Measurements from ENCODE around the gene RWDD1.
A peak's percentile ranks its signal among the peaks of the same experiment; 100 is the strongest.

The RWDD1 gene, protein sequence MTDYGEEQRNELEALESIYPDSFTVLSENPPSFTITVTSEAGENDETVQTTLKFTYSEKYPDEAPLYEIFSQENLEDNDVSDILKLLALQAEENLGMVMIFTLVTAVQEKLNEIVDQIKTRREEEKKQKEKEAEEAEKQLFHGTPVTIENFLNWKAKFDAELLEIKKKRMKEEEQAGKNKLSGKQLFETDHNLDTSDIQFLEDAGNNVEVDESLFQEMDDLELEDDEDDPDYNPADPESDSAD

DNA sequence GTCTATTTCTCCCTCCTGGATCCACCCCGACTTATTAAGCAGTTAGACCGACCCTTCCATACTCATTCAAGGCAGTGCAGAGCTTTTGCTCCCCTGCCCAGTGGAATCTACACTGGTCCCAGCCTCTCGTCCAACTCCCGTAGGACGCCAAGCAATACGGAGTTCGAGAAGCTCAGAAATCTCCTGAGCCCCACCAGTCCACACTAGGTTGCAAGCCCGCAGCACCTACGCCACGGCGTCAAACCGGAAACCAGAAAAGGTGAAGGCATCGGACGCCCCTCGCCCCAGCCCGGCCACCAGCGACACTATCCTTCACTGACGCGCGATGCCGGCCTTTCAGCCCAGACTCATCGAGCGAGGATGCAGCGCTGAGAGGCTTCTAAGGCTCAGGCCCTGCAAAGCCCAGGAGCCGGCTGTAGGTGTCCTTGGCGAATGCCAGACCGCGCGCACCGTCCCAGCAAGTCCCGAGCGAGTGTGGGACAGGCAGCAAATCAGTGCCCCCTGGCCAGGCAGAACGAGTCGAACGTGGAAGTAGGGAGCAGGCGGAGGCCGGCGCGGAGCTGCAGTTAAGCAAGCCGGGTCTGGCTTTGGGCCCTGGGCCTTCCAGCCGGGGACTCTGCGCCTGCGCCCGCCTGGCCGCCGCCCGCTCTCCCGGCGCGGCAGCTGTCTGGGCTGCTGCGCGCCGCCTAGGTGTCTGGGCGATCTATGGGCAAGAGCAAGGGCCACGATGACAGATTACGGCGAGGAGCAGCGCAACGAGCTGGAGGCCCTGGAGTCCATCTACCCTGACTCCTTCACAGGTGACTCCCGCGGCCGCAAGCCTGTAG, at the start of gene RWDD1:
Gene RWDD1, plus strand, starts transcription at position 649 of the 827 bp plus-strand sequence. Its CDS starts 79 bp downstream, at position 728.
- peak; percentile 99 for DNase-seq (ENCODE audit: low spot score)

DNA sequence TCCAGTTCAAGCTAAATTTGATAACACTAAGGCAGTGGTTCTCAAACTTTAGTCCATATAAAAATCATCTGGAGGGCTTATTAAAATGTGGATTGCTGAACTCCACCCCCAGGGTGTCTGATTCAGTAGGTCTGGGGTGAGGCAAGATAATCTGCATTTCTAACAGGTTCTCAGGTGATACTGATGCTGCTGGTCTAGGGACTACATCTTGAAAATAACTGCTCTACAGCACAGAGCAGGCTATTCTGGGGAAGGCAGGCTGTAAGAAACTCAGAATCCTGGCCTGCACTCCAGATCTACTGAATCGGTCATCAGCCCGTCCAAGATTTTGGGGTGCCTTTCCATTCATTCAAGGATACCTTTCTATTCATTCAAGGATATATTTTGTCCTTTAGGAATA, 48.4 kb upstream of the RWDD1 start:
- DNase-seq (ENCODE audit: low spot score): no peak

DNA sequence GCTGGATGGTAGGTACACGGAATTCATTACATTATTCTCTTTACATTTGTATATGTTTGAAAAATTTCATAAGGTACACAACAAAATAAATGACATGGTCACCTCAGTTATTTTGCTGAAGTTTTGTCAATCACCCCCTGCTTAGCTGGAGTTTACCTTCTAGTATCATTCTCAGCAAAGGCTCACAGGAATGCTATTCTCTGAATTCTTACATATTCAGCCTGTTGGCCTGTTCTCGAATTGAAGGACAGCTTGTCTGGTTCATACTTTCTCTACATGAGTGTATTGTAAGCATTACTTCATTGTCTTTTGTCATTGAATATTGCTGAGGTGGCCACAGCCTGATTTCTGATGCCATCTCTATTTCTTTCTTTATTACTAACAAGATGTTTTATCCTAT, 47.1 kb upstream of the RWDD1 start:
- DNase-seq (ENCODE audit: low spot score): no peak

DNA sequence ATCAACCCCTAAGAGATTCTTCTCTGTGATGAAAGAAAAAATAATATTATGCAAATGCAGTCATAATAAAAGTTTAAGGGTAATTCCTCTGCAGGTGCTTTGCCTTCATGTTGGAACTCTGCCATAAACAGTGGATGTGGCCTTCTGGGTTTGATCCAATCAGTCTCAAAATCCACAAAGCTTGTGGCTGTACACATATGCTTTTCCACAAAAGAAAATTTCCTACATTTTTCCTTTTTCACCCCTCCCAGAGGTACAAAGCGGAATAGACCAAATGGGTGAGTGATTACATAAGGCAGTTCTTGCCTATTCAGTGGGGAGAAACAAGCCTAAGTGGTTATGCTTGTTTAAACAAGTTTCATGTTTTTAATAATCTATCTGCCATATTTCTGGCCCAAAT, 43.2 kb upstream of the RWDD1 start:
- no peak for DNase-seq (ENCODE audit: low spot score)

DNA sequence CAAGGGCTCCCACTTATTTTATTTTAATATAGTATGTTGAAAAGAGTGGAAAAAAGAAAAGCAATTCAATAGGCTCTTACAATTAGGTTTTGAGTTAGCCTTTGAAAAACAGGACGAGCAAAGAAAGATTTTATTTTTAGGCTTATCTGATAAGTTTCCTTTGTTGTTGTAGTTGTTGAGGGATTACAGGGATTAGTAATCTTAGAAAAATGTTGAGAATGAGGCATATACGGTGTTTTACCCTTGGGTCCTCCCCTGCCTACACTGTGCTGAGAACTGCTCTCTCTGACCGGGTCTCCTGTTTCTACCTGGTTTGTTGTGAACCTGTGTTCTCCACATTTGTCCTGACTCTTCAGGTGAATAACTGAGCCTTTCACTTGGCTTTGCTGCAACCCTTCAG, 42.5 kb upstream of the RWDD1 start:
- DNase-seq (ENCODE audit: low spot score): no peak

DNA sequence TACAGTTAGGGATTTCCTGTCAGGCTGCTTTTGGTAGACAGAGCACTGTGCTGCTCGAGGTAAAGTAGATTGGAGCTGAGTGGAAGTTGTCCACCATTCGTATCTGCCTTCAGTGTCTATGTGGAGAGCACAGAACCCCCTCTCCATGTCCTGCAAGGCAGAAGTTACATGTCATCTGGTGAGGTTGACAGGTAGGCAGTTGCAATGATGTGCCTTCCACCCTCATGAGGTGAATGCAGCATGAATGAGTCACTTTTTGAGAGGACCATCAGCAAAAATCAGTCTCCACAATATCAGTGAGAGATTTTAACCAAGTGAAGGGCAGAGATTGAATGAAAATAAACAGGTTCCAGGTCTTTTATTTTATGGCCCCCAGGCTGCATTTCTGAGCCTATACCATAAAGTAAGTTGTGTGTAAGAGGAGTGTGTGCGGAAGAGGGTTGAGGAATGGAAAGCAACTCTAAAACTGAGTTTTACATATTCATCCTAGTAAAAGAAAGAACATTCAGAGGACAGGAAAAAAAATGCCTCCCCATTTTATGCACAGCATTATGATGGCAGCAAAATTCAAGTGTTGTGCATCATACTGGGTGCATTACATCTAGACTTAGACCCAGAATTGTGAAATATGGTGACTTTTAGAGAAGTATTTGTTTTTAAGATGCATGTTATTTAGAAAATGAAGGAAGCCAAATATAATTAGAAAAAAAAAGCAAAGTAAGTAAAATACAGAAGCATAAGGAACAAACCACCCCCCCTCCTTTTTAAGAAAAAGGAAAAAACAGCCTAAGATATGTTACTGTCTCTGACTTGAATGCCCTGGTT, 41.6 kb upstream of the RWDD1 start:
- no peak for DNase-seq (ENCODE audit: low spot score)

DNA sequence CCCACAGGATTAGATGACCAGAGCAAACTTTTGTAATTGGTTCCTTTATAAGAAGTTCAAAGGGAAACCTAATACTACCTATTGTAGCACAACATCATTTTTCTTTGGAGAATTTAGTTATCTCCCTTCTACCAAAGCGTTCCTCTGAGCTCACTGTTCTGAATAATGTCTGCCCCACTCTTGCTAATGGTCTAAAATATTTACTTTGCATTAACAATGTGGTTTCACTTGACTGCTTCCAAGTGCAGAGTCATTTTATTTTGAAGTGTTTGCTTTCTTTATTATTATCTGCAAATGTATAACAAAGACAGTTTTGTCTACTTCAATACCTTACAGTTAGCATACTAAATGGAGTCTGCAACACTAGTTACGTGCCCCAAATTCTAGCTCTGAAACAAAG, 40.9 kb upstream of the RWDD1 start:
- DNase-seq (ENCODE audit: low spot score): no peak

DNA sequence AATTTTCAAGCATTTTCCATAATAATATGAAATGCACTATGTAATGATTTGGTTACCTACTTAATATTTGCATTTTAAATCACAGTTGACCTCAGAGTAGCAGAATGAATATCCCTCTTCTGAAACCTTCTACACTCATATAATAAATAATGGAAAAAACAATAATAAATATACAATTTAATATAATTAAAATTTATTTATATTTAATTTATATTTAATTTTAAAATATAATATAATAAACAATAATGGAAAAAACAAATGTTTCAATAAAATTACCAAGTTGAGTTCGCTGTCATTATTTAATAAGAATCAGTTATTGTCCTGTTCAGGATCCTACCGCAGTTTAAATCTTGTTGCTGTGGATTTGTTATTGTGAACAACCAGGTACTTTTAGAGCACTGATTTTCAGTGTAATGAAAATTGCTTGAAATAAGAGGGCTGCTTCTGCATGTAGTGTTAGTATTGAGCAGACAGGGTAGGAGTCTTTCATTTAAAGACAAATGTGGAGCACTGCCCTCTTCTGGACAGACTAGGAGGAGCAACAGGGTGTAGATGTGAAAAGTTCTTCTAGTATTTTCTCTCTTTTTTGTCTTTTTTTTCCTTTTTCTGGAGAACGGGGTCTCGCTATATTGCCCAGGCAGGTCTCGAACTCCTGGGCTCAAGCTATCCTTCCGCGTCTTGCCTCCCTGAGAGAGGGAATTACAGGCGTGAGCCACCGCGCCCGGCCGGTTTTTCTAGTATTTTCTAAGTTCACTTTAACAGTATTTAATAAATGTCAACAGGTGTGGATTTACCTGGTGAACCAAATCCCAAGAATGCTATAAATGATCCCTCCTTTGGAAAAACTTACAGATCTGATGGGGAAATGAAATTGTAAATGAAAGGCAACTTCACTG, 39.4 kb upstream of the RWDD1 start:
- peak; percentile 48 for DNase-seq (ENCODE audit: low spot score)

DNA sequence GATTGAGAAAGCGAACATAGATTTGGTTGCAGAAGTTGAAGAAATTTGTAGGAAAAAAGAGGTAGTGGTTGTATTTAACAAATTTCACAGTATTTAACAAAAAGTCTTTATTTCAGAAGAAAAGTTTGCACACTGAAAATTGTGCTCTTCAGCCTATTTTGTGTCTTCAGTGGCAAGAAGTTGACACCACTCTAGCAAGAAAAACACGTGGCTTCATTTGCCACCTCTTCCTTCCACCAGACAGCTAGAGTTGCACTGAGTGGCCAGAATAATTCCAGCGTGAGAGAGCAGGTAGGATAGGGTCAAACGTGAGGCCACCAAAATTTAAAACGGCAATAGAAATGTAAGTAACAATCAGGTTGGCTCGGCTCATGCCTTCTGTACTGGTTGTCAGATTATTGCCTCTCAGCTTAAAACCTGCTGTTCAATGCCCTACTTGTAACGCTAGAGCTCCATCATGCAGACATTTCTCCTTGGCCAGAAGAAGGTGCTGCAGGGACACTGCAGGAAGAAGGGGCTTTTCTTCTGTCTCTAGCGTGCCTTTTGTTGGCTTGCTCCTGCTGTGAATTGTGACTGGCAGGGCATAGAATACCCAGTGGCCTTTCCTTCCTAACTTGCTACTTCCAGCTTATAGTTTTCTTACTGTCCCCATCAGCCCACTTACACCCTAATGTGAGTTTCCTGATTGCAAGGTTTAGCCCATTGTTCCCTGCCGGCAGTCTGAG, 37.9 kb upstream of the RWDD1 start:
- DNase-seq (ENCODE audit: low spot score): no peak

DNA sequence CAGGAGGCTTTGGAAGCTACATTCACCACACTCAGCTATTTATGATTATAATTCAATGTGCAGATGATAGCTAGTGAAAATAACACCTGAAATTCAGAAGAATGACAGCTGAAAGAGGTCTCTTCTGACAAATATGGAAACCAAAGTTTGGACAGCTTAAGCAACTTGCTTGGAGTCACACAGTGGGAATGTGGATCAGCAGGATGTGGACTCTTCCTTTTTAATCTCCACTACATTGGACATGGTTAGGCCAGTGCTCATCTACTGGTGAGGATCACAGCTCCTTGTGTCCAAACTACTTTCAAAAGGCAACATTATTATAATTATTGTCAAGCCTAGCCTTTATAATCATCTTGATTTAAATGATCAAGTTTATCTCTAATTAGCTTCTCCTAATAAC, 36.2 kb upstream of the RWDD1 start:
- no peak for DNase-seq (ENCODE audit: low spot score)

DNA sequence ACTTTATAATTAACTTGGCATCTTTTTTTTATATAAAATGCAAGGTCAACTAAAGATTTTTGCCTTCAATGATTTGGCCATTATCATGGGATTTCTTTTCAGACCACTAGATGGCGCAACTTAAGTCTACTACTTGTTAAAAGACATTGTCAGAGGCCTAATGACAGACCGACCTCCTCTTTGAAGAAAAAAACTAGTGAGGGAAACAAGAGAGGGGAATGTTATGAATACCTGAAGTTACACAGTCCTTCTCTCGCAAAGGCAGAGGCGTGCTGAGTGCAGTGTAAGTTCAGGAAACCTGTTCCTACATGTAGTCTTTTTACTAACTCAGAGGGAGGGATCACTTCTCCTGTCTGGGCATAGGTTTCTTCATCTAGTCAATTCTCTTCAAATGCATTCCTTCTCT, 35.1 kb upstream of the RWDD1 start:
- peak; percentile 46 for DNase-seq (ENCODE audit: low spot score)

DNA sequence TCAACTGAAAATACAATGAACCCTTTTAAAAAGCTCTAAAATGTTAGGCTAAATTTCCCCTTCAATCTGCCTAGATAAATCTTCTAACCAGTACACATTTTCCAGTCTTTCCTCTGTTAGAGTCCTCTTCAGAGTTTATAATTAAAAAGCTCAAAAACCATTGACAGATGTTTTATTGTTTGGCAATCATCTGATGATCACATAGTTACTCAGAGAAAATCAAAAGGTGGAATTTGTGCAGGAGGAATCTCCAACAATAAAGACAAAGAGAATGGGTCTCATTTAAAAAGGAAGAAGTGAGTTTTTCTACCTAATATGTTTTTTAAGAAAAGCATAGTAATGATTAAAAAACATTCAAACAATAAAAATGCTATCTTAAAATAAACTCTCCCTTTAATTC, 28.9 kb upstream of the RWDD1 start:
- no peak for DNase-seq (ENCODE audit: low spot score)

DNA sequence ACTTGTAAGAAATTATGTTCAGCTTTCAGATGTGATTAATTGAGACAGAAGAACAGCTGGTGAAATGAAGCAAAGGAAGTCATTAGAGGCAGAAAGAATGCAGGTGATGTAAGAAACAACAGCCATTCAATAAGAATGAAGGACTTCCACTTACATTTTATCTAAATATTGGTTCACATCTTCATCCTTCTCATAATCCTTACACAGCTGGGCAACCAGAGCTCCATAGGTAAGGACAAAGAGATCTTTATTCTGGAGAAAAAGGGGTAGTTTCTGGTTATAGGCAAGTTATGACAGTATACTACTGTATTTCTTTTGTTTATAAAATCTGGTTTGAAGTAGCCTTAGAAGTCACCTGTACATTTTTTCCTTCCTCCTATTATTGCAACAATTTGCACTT, 28.2 kb upstream of the RWDD1 start:
- DNase-seq (ENCODE audit: low spot score): no peak

DNA sequence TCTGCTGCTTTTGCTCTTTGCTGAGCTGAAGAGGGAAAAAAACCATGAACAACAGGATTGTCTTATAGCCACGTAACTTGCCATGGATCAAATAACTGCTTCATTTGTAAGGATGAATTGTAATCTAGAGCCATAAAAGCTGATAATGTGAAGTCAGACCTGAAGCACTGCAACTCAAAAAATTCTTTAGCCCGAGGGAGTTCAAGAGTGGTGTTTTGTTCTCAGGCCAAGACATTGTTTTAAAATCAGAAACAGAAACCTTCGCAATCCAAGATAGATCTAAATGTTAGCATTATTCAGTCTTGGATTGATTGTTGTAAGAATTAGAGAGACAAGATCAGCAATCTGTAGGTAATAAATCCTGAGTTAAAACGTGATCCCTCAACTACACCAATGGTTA, 25.7 kb upstream of the RWDD1 start, which contains the start of gene TRAPPC3L:
Gene TRAPPC3L, minus strand, starts transcription at position 34 of the 400 bp plus-strand sequence. CDS start 170 bp downstream, outside the sequence.
- DNase-seq (ENCODE audit: low spot score): no peak

DNA sequence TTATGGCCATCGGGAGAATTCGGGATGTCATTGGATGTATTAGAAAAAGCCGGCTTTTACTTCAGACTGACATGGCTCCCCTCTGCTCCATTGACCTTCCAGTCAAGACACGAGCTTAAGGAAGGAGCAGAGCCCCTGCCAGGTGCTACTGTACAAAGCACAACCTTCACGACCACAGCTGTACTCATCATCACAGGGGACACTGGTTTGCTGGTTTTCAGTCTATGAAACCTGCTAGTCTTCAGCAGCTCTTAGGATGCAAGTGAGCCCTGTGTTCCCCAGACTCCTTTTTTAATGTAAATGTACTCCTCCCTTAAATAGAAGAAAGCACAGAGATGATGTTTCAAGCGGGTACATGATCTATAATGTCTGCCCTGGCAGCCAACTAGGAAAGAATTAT, 23.9 kb upstream of the RWDD1 start:
- no peak for DNase-seq (ENCODE audit: low spot score)

DNA sequence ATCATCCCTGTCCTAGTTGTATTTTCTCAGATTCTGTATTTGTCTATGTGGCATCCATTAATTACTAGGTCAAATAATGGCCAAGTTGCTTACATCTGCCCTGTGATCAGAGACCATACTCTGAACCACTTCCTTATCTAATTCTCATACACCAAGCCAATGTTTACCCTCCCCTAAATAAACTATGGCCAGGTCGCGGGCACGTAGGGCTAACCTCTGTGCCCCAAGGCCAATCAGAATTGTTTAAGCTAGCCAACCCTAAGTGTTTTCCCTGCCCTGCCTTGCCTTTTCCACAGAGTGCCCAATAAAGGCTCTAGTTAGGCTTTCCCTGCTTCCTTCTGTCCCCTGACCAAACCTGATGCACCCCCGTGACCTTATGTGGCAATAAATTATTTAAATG, 20.5 kb upstream of the RWDD1 start:
- DNase-seq (ENCODE audit: low spot score): no peak

DNA sequence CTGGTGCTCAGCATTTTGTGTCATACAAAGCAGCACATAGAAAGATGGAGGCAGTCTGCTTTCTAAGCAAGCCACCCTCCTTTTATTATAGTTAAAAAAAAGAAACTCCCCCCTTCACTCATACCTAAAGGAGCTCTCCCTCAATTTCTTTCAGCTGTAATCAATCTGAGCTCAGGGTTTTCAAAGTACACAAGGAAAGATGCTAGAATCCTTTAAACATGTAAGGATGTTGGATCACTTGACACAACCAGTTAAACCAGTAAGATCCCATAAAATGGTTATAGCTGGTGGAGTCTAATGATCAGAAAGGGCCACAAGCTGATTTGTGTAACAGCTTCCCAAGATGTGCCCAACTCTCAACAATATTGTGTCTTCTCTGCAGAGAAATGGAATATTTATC, 17.9 kb upstream of the RWDD1 start, which contains the start of gene CALHM4:
Gene CALHM4, plus strand, starts transcription at position 301 of the 400 bp plus-strand sequence. Its CDS starts 43 bp downstream, at position 344.
- DNase-seq (ENCODE audit: low spot score): no peak

DNA sequence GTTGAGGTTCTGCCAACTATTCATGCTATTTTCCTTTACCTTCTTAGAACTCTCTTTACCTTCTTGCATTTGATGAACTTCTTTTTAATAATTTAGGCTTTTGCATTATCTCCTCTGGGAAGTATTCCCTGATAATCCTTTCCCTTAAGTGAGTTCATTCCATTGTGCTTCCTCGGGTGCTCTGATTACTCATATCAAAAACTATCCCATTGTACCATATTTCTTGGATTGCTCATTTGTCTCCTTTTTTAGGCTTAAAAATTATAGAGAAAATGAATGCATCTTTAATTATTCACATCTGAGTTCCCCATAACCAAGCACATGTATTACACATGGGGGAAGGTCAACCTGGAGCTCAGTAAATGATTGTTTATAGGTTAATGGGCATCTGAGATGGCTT, 15.2 kb upstream of the RWDD1 start:
- DNase-seq (ENCODE audit: low spot score): no peak

DNA sequence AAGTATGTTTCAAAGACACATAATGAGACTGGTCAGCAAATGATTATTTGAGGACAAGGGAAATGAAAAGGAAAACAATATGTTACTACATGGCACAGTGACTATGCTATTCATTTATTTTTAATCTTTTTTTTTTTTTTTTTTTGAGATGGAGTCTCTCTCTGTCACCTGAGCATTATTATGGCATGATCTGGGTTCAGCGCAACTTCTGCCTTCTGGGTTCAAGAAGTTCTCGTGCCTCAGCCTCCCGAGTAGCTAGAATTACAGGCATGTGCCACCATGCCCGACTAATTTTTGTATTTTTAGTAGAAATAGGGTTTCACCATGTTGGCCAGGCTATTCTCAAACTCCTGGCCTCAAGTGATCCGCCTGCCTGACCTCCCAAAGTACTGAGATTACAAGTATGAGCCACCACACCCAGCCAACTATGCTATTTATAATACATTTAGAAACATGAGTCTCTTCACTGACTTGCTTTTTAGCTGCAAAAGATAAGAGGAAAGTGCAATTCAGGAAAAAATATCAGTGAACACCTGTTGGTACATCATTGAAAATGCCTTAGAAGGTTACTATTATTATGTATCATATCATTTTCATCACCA, 14.4 kb upstream of the RWDD1 start:
- no peak for DNase-seq (ENCODE audit: low spot score)

DNA sequence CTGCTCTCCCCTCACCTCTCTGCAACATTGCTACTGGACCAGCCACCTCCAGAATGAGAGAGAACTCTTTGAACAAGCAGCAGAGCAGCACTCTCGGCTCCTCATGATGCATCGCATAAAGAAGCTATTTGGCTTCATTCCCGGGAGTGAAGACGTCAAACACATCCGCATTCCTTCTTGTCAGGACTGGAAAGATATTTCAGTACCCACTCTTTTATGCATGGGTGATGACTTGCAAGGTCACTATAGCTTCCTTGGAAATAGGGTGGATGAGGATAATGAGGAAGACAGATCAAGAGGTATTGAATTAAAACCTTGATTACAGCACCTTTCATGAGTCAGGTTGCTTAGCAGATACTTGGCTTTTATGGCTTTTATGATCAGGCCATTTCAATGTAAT, 13.4 kb upstream of the RWDD1 start:
- no peak for DNase-seq (ENCODE audit: low spot score)
